ENCODE data around the gene KPNA1. TPM values are rescaled to one million over a fixed set of nuclear protein-coding genes. Genes with fewer than 3 reads are reported as not detected.
A peak's percentile ranks its signal among the peaks of the same experiment; 100 is the strongest.

The KPNA1 gene
- total RNA-seq, 3 donors from 2014 or later (not counting 1 experiment from before 2014, with no cell fraction given), result 62.3 to 67.1 (median 63.1) TPM

- Histone ChIP-seq H3K27ac (ENCODE audit: low read length) (no peak overlapping the region), H3K9me3 (ENCODE audit: control insufficient read depth, insufficient read depth, low read length) (no peaks in the 10 kb centered on the region), H3K27me3 (ENCODE audit: control insufficient read depth, insufficient read depth, low read length) (no peaks in the 10 kb centered on the region), H3K4me3 (ENCODE audit: low read length) (no peak overlapping the region), H3K4me1 (ENCODE audit: control insufficient read depth, insufficient read depth, low read length) (no peaks in the 10 kb centered on the region), H3K36me3 (ENCODE audit: control insufficient read depth, insufficient read depth, low read length) (no peaks in the 10 kb centered on the region)
- ATAC-seq (no peak), DNase-seq (no peak)
- Mint-ChIP-seq H3K4me1 (peaks cover 3 to 5% of the 10 kb centered on the region in 2 donors), H3K27ac (no peak overlapping the region), H3K9me3 (no peaks in the 10 kb centered on the region), H3K4me3 (no peak overlapping the region), H3K36me3 (no peaks in the 10 kb centered on the region), H3K27me3 (ENCODE audit: low read depth in 2 of 2) (no peaks in the 10 kb centered on the region)
- no peak for TF ChIP-seq CTCF (IDR thresholded peaks at IDR 0.05)
- WGBS (ENCODE audit: insufficient coverage), result 100% methylated on average over 1 of the region's 1 CpG
- intact Hi-C loops (cut with micrococcal nuclease), result no loop called here
Observed at GRCh38 chr3:122394173-122394572, 120.6 kb downstream of the KPNA1 start.

- Histone ChIP-seq H3K27me3 (ENCODE audit: control insufficient read depth, insufficient read depth, low read length) (no peaks in the 10 kb centered on the region), H3K4me3 (ENCODE audit: low read length) (no peak overlapping the region), H3K9me3 (ENCODE audit: control insufficient read depth, insufficient read depth, low read length) (no peaks in the 10 kb centered on the region), H3K36me3 (ENCODE audit: control insufficient read depth, insufficient read depth, low read length) (no peaks in the 10 kb centered on the region), H3K27ac (ENCODE audit: low read length) (no peak overlapping the region), H3K4me1 (ENCODE audit: control insufficient read depth, insufficient read depth, low read length) (no peaks in the 10 kb centered on the region)
- 57% methylated on average over 2 of the region's 2 CpGs for WGBS (ENCODE audit: insufficient coverage)
- intact Hi-C loops (cut with micrococcal nuclease), result loop anchor here (1.0 kb wide), 1 partner anchor 286 kb away; no protein-coding TSS in a partner anchor
- Mint-ChIP-seq H3K4me3 (no peak overlapping the region), H3K36me3 (no peaks in the 10 kb centered on the region), H3K4me1 (peaks cover 3 to 5% of the 10 kb centered on the region in 2 donors), H3K9me3 (no peaks in the 10 kb centered on the region), H3K27me3 (ENCODE audit: low read depth in 2 of 2) (no peaks in the 10 kb centered on the region), H3K27ac (no peak overlapping the region)
- ATAC-seq (peak; percentile 57 to 76 (median 65)), DNase-seq (peak in 1 of 2 donors; percentile 69)
- peak; percentile 76 for TF ChIP-seq CTCF (IDR thresholded peaks at IDR 0.05)
Observed at GRCh38 chr3:122392868-122393844, 121.6 kb downstream of the KPNA1 start.

GRCh38 chr3:122391681-122392446, 122.9 kb downstream of the KPNA1 start:
- Histone ChIP-seq H3K27me3 (ENCODE audit: control insufficient read depth, insufficient read depth, low read length) (no peaks in the 10 kb centered on the region), H3K36me3 (ENCODE audit: control insufficient read depth, insufficient read depth, low read length) (peaks cover 3% of the 10 kb centered on the region), H3K27ac (ENCODE audit: low read length) (no peak overlapping the region), H3K4me1 (ENCODE audit: control insufficient read depth, insufficient read depth, low read length) (no peaks in the 10 kb centered on the region), H3K9me3 (ENCODE audit: control insufficient read depth, insufficient read depth, low read length) (no peaks in the 10 kb centered on the region), H3K4me3 (ENCODE audit: low read length) (no peak overlapping the region)
- DNase-seq (no peak), ATAC-seq (no peak)
- no peak for TF ChIP-seq CTCF (IDR thresholded peaks at IDR 0.05)
- Mint-ChIP-seq H3K27ac (no peak overlapping the region), H3K9me3 (no peaks in the 10 kb centered on the region), H3K4me3 (no peak overlapping the region), H3K27me3 (ENCODE audit: low read depth in 2 of 2) (no peaks in the 10 kb centered on the region), H3K36me3 (no peaks in the 10 kb centered on the region), H3K4me1 (peaks cover 3 to 5% of the 10 kb centered on the region in 2 donors)
- 92% methylated on average over 1 of the region's 2 CpGs for WGBS (ENCODE audit: insufficient coverage)
- intact Hi-C loops (cut with micrococcal nuclease), result no loop called here

All from natural killer cell (primary cell).